SU-DHL-6 (cell line): Measurements from ENCODE around the gene KLK15.

Experiments used
- CTCF ChIP-seq: fragments of 200-600 bp; sonication (generic); IDR thresholded peaks from one replicate; pipeline ENCODE4 v1.5.1; 2017; ENCODE audit warnings: antibody characterized with exemption, mild to moderate bottlenecking, low read length, moderate library complexity; ENCODE audit not compliant: insufficient read depth, poor library complexity, severe bottlenecking
- EZH2phosphoT487 ChIP-seq: fragments of 200-600 bp; sonication (generic), shearing (Covaris generic); conservative IDR thresholded peaks from 2 replicates; pipeline ENCODE4 v1.6.1; 2018; ENCODE audit warnings: mild to moderate bottlenecking, antibody characterized with exemption, low read length, moderate library complexity, mixed read lengths

- TF ChIP-seq CTCF (no peak), EZH2phosphoT487 (no peak)
Observed at GRCh38 chr19:50803633-50804419, 29.5 kb downstream of the KLK15 start.
